Fibroblast of mammary gland (primary cell): Measurements from ENCODE around the gene AMBP.
A peak's percentile ranks its signal among the peaks of the same experiment; 100 is the strongest.

Experiments used
- DNase-seq: peaks from one replicate; pipeline ENCODE4 v3.0.0-alpha.2; 2010; ENCODE audit warnings: low read depth
- H3K4me3 ChIP-seq: 2 replicates; pipeline ENCODE4 v1.5.1; 2011; ENCODE audit warnings: low read depth, mild to moderate bottlenecking, low read length, moderate library complexity; ENCODE audit not compliant: control insufficient read depth
- CTCF ChIP-seq: conservative IDR thresholded peaks from 2 replicates; pipeline ENCODE4 v1.5.1; 2011; ENCODE audit warnings: low read depth, low read length, inconsistent platforms; ENCODE audit not compliant: control insufficient read depth, insufficient read depth

Gene AMBP

GRCh38 chr9:114112325-114112724 lies 34.2 kb upstream of the AMBP start:
- DNase-seq: peak; percentile 24
- H3K4me3 ChIP-seq: no peak overlapping the region
- TF ChIP-seq CTCF: no peak

GRCh38 chr9:114110180-114110579 lies 32.1 kb upstream of the AMBP start:
- no peak for TF ChIP-seq CTCF
- peak; percentile 88 for DNase-seq
- no peak overlapping the region for H3K4me3 ChIP-seq

- TF ChIP-seq CTCF: no peak
- H3K4me3 ChIP-seq: no peak overlapping the region
- DNase-seq: no peak
These were observed 31.0 kb upstream of the AMBP start for GRCh38 chr9:114109124-114109523.

GRCh38 chr9:114108016-114108833 lies 30.1 kb upstream of the AMBP start:
- peak; percentile 69 for DNase-seq

GRCh38 chr9:114107286-114108001 lies 29.3 kb upstream of the AMBP start:
- DNase-seq: no peak
- no peak overlapping the region for H3K4me3 ChIP-seq
- no peak for TF ChIP-seq CTCF

More at GRCh38 chr9:114108016-114108833, 30.1 kb upstream of the AMBP start:
- no peak overlapping the region for H3K4me3 ChIP-seq
- TF ChIP-seq CTCF: peak; percentile 97

- DNase-seq: no peak
- H3K4me3 ChIP-seq: no peak overlapping the region
- TF ChIP-seq CTCF: no peak
These were observed 27.1 kb upstream of the AMBP start for GRCh38 chr9:114105236-114105635.
